Kidney (tissue), 14 donors: ENCODE measurements around the gene IGSF11. TPM values are rescaled to one million over a fixed set of nuclear protein-coding genes. Genes with fewer than 3 reads are reported as not detected.

Source experiments
- DNase-seq, 5 donors: peaks; one replicate each; pipeline ENCODE4 v3.0.0-alpha.2; 2013 to 2020
- FAIRE-seq: peaks from 2 replicates; lab custom pipeline; 2012; peaks lifted over from hg19 to GRCh38; lab: Jason Lieb, UNC
- H3K27ac ChIP-seq, 2 donors: one replicate each; pipeline ENCODE4 v1.7.0; 2013; ENCODE audit warnings: low read depth in 2 of 2, low read length in 2 of 2, inconsistent platforms in 1 of 2
- H3K27me3 ChIP-seq: one replicate; pipeline ENCODE4 v1.7.1; 2013; ENCODE audit warnings: low read length, inconsistent platforms; ENCODE audit not compliant: control insufficient read depth, insufficient read depth
- H3K36me3 ChIP-seq, 3 donors: one replicate each; pipeline versions ENCODE4 v1.7.0 to v1.7.1; 2013; ENCODE audit warnings: low read length in 3 of 3, control low read depth in 1 of 3, inconsistent platforms in 1 of 3; ENCODE audit not compliant: insufficient read depth in 3 of 3, control insufficient read depth in 2 of 3
- H3K4me1 ChIP-seq, 3 donors: one replicate each; pipeline versions ENCODE4 v1.7.0 to v1.7.1; 2013; ENCODE audit warnings: low read length in 3 of 3, inconsistent platforms in 1 of 3, low read depth in 1 of 3; ENCODE audit not compliant: control insufficient read depth in 2 of 3, insufficient read depth in 2 of 3
- H3K4me3 ChIP-seq, 3 donors: one replicate each; pipeline versions ENCODE4 v1.7.0 to v1.8.1; 2013; ENCODE audit warnings: low read length in 3 of 3, control low read depth in 1 of 3, inconsistent platforms in 1 of 3
- H3K9ac ChIP-seq, 3 donors: one replicate each; pipeline versions ENCODE4 v1.7.0 to v1.7.1; 2013; ENCODE audit warnings: low read length in 3 of 3, control low read depth in 1 of 3, inconsistent platforms in 1 of 3
- H3K9me3 ChIP-seq, 3 donors: one replicate each; pipeline versions ENCODE4 v1.7.0 to v1.7.1; 2013; ENCODE audit warnings: low read length in 3 of 3, control low read depth in 1 of 3, inconsistent platforms in 1 of 3; ENCODE audit not compliant: control insufficient read depth in 2 of 3, insufficient read depth in 1 of 3
- intact Hi-C: fragments of 100-400 bp; cut with DNase I; formaldehyde crosslinking; loops from one replicate; pipeline ENCODE4 v1.11.1; 2022
- polyA plus RNA-seq: library from polyadenylated mRNA; stranded (reverse); fragments of 350-450 nt; fragmentation: Illumina TruSeq; extraction: RNeasy Lipid Tissue Mini Kit (QIAGEN cat#74804); gene quantifications from one replicate; pipeline ENCODE4 v1.2.3, GENCODE V29; 2014; ENCODE audit warnings: low read depth, low replicate concordance; ENCODE audit not compliant: insufficient read depth
- total RNA-seq: library from RNA; stranded (reverse); fragmentation: NEBNext Ultra II Directional; extraction: Animal tissue kit (Norgen Biotek cat#: 25700); gene quantifications from one replicate; pipeline ENCODE4 v1.2.1, GENCODE V29; 2021
- TF ChIP-seq, protein P1 (sequence below): IDR thresholded peaks from 3 replicates; pipeline ENCODE4 v1.5.1; 2012; ENCODE audit warnings: mild to moderate bottlenecking, moderate library complexity, borderline replicate concordance; ENCODE audit not compliant: insufficient read depth; ENCODE audit errors: extremely low read depth
- donor health status: control.
- donor health status: control.
- donor health status: control.
- donor health status: control.
- donor health status: control.
- donor health status: DM: yes; HTN: yes; CAD: no.
- donor health status: Normal renal cell carcinoma (clear cell type).

The IGSF11 gene
- total and polyA plus RNA-seq, 2 donors from 2014 or later, result 1.3 to 6.7 TPM

- FAIRE-seq (no peak), DNase-seq (no peak)
- Histone ChIP-seq H3K9ac (no peak overlapping the region), H3K36me3 (no peaks in the 10 kb centered on the region), H3K9me3 (no peaks in the 10 kb centered on the region), H3K4me1 (no peaks in the 10 kb centered on the region), H3K27me3 (no peaks in the 10 kb centered on the region), H3K4me3 (no peak overlapping the region), H3K27ac (no peak overlapping the region)
- intact Hi-C loops, result no loop called here
- TF ChIP-seq, protein P1, sequence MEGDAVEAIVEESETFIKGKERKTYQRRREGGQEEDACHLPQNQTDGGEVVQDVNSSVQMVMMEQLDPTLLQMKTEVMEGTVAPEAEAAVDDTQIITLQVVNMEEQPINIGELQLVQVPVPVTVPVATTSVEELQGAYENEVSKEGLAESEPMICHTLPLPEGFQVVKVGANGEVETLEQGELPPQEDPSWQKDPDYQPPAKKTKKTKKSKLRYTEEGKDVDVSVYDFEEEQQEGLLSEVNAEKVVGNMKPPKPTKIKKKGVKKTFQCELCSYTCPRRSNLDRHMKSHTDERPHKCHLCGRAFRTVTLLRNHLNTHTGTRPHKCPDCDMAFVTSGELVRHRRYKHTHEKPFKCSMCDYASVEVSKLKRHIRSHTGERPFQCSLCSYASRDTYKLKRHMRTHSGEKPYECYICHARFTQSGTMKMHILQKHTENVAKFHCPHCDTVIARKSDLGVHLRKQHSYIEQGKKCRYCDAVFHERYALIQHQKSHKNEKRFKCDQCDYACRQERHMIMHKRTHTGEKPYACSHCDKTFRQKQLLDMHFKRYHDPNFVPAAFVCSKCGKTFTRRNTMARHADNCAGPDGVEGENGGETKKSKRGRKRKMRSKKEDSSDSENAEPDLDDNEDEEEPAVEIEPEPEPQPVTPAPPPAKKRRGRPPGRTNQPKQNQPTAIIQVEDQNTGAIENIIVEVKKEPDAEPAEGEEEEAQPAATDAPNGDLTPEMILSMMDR, result no peak
Observed at GRCh38 chr3:118942671-118943070, 92.0 kb downstream of the IGSF11 start.

DNA sequence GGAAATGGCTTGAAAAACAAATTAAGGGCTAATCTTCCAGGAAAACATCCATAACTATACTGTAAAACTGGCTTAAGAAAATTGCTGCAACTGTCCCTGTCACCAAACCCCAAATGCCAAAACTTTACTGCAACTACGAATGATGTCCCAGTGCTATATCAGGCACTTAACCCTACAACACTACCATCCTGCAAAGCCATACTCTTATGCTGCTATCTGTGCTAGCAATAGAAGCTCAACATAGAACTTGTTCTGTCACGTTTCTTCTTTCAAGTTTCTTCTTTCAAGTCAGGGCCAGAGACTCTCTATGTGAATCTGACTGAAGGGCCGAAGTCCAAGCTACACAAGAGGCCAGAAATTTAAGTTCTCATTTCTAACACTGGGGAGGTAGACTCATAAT is 92.5 kb downstream of the IGSF11 start:
- Histone ChIP-seq H3K9me3 (no peaks in the 10 kb centered on the region), H3K27me3 (no peaks in the 10 kb centered on the region), H3K4me3 (no peak overlapping the region), H3K36me3 (no peaks in the 10 kb centered on the region), H3K4me1 (no peaks in the 10 kb centered on the region), H3K27ac (no peak overlapping the region), H3K9ac (no peak overlapping the region)
- intact Hi-C loops, result no loop called here
- DNase-seq (no peak), FAIRE-seq (no peak)
- TF ChIP-seq, protein P1, result no peak

GRCh38 chr3:118941236-118941635 is 93.4 kb downstream of the IGSF11 start:
- Histone ChIP-seq H3K36me3 (no peaks in the 10 kb centered on the region), H3K9me3 (no peaks in the 10 kb centered on the region), H3K27ac (no peak overlapping the region), H3K4me3 (no peak overlapping the region), H3K27me3 (no peaks in the 10 kb centered on the region), H3K9ac (no peak overlapping the region), H3K4me1 (no peaks in the 10 kb centered on the region)
- FAIRE-seq (peak; percentile 38), DNase-seq (no peak)
- TF ChIP-seq, protein P1, result no peak
- intact Hi-C loops, result no loop called here
